Activated CD4-positive, alpha-beta T cell treated with anti-CD3 and anti-CD28 coated beads, Interleukin-2, amount 50 U/mL, for 16 hours (primary cell): ENCODE measurements around the gene ACTL10.
"Not testable (repeated sequence)": the region's sequence is repeated elsewhere in the genome, so short reads cannot be mapped to it uniquely, and the experiment has no call there.

Source experiments
- DNase-seq: peaks from one replicate; pipeline ENCODE4 v3.0.0-alpha.2; 2020

Gene ACTL10

DNA sequence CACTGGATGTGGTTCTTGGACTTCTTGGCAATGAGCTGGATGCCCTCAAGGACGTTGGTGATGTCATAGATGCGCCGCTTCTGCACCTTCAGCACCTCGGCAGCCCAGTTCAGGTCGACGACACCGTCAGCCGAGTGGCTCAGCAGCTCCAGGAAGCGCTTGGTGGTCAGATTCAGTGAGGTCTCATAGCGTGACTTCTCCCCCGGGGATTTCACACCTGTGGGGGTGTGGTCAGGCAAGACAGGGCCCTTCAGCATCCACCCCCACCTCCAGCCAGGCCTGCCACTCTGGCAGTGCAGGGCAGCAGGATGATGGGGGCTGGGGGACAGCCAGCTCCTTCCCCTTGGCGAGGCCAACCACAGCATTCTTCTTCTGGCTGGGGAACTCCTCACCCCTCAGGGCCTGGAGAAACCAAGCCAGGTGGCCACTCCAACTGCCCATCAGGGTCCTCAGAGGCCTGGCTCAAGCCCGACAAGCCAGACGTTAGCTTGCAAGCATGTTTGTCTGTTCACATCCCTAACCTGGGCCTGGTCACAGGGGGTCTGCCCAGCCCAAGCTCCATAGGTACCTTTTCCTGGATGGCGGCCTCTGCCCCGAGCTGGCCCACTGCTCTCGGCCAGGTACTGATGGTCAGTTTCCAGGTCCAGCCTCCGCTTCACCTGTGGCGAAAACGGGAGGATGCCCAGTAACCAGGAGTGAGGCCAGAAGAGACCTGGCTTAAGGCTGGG is 13.2 kb downstream of the ACTL10 start:
- DNase-seq, result peak; percentile 76

DNA sequence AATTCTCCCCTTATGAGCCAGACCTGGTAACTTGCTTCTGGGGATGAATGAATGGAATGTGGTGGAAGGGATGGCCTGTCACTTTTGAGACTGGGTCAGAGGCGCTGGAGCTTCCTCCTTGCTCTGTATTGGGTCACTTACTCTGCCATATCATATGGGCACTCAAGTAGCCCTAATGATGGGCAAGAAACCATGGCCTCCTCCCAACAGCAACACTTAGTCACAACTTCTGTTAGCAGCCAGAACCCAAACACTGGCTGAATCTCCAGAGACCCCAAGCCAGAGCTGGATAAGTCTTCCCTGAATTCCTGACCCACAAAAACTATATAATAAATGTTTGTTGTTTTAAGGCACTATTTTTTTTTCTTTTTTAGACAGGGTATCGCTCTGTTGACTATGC is 13.9 kb downstream of the ACTL10 start:
- no peak for DNase-seq

DNA sequence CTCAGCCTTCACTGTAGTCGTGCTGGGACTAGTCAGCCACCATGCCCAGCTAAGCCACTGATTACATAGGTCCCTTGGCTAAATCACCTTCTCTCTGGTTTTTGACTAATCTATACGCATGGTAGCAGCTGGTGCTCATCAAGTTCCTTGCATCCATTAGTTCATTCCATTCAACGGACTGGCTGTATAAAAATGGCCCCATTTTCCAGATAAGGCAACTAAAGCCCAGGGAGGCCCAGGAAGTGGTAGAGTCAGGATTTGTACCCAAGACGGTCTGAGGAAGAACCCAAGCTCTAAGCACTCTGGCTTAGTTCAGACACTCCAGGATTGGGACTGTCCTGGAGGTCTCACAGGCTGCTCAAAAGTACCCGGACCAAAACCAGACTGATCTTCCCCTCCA is 14.5 kb downstream of the ACTL10 start:
- DNase-seq, result no peak

DNA sequence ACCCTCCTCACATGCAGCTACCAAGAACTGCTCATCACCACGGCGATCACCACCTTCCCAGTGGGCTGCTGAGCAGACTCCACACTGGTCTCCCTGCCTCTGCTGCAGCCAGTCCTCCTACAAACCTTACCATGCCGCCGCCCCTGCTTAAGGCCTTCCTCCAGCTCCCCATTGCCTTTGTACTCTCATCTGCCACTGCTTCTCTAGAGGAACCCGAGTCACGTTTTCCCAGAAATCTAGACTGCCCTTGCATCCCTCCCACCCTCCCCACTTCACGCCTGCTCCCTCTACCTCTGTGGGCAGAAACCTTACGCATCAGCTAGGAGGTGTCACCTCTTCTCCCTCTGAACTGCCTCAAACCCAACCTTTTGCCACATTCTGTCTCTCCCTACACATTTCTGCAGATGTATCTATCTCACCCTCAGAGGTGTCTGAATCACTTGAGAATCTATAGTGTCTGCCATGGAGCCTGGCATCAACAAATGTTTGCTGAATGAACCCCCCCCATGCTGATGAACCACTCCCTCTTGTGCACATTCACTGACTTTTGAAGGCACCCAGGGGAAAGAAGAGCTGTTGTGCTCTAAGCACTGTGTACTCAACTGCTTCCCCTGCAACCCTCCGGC is 15.1 kb downstream of the ACTL10 start:
- peak; percentile 42 for DNase-seq

GRCh38 chr20:33684533-33685327 is 18.0 kb downstream of the ACTL10 start:
- no peak for DNase-seq

DNA sequence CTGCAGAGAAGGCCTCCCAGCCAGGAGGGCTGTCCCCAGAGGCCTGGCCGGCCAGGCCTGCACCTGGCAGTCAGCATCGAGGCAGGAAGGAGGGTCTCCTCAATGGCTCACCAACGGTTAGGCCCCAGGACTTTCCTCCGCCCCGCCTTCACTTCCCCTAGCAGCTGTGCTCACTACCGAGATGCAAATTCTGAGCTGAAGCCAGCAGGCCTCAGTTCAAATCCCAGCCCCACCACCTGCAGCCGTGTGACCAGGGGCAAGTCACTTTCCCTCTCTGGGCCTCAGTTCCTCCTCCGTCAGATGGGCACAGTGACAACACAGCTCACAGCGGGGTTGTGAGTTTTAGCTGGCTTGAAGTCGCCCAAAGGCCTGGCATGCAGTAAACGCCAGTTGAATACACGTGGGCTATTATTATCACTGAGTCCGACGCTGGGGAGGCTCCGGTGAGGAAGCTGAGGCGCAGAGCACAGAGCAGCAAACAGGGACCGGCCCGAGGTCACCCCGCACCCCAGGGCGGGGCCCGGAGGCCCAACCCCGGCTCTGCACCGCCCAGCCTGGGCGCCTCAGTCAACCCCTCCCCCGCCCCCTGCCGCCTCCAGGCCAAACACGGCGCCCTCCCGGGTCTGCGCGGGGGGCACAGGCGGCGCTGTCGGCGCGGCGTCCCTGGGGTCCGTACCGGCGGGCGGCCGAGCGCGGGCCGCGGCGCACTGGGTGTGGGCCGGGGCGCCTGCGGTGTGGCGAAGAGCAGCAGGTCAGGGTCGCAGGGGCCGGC is 18.8 kb downstream of the ACTL10 start:
- peak; percentile 77 for DNase-seq

GRCh38 chr20:33686100-33686983 is 19.6 kb downstream of the ACTL10 start, which contains the start of gene E2F1:
E2F1 (minus strand) TSS chr20:33686385; CDS start chr20:33686264, 121 bp downstream.
- peak; percentile 97 for DNase-seq

DNA sequence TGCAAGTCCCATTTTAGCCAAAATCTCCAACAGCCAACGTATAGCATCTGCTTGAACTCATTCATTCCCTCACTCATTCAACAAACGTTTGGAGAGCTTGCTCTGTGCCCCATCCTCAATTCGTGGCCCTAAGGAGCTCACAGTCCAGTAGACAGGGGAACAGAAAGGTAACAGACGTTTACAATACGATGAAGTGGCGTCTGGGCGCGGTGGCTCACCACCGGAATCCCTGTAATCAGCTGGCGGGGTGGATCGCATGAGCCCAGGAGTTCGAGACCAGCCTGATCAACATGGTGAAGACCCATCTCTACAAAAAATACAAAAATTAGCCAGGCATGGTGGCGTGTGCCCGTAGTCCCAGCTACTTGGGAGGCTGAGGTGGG is 20.2 kb downstream of the ACTL10 start:
- DNase-seq, result no peak

GRCh38 chr20:33687370-33687915 is 20.7 kb downstream of the ACTL10 start:
- no peak for DNase-seq

- peak; percentile 44 for DNase-seq
These were observed 21.5 kb downstream of the ACTL10 start for GRCh38 chr20:33687993-33688937.

DNA sequence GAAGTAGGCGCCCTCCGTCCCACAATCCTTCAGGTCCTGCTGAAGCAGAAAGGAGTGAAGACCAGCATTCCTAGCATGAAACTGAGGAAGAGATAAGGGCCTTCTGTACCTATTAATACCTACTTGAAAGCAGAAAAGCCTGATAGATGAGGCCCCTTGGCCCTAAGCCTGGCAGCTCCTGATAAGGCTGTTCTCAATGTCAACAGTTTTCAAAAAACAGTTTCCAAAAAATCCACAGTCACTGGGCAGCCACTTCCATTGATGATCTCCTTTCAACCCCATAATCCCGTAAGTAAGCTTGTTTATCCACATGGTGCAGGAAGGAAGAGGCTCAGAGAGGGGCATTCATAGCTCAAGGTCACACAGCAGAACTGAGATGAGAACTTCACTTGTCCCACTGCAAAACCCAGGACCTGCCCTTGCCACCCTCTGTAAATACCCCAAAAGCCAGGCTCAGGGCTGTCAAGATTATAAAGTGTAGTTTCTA is 22.2 kb downstream of the ACTL10 start:
- no peak for DNase-seq

DNA sequence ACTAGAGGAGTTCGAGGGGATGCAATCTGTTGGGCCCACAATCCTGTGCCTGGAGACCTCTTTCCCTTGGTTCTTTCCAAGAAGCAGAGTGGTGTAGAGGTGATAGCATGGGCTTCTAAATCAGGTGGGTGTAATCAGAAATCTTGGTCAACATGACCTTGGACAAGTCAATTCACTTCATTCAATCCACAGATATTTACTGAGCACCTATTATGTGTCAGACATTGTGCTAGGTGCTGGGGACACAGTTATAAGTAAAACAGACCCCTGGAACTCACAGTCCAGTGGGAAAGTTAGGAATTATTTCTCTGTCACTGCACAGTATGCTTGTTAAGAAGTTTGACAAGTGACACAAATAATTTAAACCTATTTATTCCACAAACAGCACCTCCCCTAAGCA is 22.8 kb downstream of the ACTL10 start:
- no peak for DNase-seq

DNA sequence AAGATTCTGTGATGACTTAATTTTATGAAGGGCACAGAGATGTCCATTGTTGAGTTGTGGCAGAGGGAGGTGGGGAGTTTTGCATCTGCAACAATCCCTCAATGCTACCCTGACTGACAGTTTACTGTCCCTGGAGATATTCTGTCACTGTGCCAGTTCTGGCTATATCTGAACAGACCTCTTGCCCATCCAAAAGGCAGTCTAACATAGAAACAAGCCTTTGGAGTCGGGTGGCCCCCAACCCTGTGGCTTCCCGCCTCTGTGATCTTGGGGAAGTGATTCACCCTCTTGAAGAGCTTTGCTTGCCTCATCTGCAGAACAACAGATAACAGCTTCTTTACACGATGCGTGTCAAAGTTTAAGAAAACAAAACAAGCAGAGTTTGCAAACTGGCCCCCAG is 23.2 kb downstream of the ACTL10 start:
- DNase-seq, result peak; percentile 73

DNA sequence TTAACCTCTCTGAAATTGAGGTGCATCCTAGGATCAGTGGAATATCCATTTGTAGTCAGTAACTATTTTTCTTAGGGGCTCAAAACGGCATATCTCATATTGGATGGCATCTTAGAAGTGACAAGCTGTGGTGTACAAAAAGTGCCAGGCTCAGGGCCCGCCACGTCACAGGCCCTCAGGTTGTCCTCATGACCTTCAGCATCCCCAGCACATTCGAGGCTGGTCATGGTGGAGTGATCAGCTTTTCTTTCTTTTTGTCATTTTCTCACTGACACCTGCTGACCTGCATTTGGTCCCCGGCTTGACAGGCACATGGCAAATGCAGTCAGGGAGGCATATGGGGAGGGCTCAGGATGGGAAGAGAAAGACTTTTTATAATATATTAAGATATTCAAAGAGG is 26.5 kb downstream of the ACTL10 start:
- no peak for DNase-seq

GRCh38 chr20:33693741-33694638 is 27.2 kb downstream of the ACTL10 start:
- DNase-seq, result no peak

- DNase-seq, result no peak
These were observed 27.9 kb downstream of the ACTL10 start for GRCh38 chr20:33694639-33695012.

DNA sequence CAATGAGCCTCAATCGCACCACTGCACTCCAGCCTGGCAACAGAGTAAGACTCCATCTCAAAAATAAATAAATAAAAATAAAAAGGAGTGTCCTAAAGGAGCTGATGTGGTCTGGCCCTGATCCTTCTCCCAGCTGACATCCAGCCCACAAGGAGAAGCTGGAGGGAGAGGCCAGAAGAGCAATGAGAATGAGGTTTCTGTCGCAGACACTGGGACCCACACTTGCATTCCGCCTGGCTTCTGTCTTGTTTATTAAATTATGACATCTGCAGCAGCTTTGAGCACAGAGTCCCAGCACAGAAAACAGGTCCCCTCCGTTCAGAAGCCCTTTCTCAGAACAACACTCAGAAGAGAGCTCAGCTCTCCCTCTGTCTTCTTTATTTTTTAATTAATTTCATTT is 29.7 kb downstream of the ACTL10 start:
- no peak for DNase-seq

DNA sequence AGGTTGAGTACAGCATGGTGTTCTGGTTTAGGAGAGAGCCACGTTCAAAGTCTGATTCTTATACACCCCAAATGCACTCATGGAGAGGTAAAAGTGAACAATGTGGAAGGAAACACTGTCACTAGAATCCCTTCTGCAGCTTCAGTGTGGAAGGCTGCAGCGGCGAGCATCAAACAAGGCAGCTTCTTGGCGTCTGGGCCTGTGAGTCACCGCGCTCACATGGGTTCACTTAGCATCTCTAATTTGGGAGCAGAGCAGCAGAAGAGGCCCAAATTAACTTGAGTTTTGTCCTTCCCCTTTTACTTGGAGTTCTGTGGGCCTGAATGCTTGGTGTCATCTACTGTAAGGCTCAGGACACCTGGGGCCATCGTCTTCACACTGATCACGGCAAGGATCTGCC is 30.4 kb downstream of the ACTL10 start:
- DNase-seq, result no peak

DNA sequence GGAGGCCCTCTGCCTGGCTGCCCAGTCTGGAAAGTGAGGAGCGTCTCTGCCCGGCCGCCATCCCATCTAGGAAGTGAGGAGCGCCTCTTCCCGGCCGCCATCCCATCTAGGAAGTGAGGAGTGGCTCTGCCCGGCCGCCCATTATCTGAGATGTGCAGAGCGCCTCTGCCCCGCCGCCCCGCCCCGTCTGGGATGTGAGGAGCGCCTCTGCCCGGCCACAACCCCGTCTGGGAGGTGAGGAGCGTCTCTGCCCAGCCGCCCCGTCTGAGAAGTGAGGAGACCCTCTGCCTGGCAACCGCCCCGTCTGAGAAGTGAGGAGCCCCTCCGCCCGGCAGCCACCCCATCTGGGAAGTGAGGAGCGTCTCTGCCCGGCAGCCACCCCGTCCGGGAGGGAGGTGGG is 32.2 kb downstream of the ACTL10 start:
- not testable (repeated sequence) for DNase-seq
